MM.1S (cell line): ENCODE data around the gene SH2D2A.

Experiments used
- CTCF ChIP-seq: fragments of 300-600 bp; sonication (generic); IDR thresholded peaks from 2 replicates; pipeline ENCODE4 v1.5.1; 2016; ENCODE audit warnings: antibody characterized with exemption, low read length, mixed read lengths
- EZH2 ChIP-seq: fragments of 300-600 bp; sonication (generic); optimal IDR thresholded peaks from 2 replicates; pipeline ENCODE3; 2017; ENCODE audit warnings: low read depth, mild to moderate bottlenecking, antibody characterized with exemption, low read length, mixed read lengths
- EZH2phosphoT487 ChIP-seq: fragments of 300-600 bp; sonication (generic); IDR thresholded peaks from 2 replicates; pipeline ENCODE4 v1.6.1; 2018; ENCODE audit warnings: antibody characterized with exemption, low read length

- TF ChIP-seq CTCF (no peak), EZH2 (no peak), EZH2phosphoT487 (no peak)
These were observed 10.7 kb downstream of the SH2D2A start for GRCh38 chr1:156805766-156806511.
